ENCODE data around the gene ODC1. TPM values are rescaled to one million over a fixed set of nuclear protein-coding genes. Genes with fewer than 3 reads are reported as not detected.

The ODC1 gene
- total RNA-seq, 1 donor = 129 TPM

DNA sequence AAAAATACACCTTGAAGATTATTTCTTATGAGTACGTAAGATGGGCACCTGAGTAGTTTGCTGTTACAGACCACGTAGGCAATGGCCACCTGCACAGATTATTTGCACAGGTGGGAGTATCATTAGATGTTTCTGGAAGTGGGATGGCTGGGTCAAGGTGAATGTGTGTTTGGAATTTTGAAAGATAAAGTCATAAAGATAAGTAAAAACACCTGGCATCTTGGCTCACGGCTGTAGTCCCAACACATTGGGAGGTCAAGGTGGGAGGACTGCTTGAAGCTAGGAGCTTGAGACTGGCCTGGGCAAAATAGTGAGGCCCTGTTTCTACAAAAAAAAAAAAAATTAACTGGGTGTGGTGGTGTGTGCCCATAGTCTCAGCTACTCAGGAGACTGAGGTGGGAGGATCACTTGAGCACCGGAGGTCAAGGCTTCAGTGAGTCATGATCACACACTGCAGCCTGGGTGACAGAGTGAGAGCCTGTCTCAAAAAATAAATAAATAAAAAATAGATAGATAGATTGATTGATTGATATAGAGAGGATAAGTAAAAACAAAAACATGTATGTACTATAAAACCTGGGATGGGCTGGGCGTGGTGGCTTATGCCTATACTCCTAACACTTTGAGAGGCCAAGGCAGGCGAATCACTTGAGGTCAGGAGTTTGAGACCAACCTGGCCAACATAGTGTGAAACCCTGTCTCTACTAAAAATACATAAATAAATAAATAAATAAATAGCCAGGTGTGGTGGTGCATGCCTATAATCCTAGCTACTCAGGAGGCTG lies 30.4 kb downstream of the ODC1 start:
- no peak overlapping the region for H3K4me3 ChIP-seq (ENCODE audit: low read depth, low read length)
- TF ChIP-seq, protein P1, sequence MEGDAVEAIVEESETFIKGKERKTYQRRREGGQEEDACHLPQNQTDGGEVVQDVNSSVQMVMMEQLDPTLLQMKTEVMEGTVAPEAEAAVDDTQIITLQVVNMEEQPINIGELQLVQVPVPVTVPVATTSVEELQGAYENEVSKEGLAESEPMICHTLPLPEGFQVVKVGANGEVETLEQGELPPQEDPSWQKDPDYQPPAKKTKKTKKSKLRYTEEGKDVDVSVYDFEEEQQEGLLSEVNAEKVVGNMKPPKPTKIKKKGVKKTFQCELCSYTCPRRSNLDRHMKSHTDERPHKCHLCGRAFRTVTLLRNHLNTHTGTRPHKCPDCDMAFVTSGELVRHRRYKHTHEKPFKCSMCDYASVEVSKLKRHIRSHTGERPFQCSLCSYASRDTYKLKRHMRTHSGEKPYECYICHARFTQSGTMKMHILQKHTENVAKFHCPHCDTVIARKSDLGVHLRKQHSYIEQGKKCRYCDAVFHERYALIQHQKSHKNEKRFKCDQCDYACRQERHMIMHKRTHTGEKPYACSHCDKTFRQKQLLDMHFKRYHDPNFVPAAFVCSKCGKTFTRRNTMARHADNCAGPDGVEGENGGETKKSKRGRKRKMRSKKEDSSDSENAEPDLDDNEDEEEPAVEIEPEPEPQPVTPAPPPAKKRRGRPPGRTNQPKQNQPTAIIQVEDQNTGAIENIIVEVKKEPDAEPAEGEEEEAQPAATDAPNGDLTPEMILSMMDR (IDR thresholded peaks at IDR 0.05; ENCODE audit: insufficient read depth, low read length) = no peak
- DNase-seq (ENCODE audit: low read depth) = no peak

DNA sequence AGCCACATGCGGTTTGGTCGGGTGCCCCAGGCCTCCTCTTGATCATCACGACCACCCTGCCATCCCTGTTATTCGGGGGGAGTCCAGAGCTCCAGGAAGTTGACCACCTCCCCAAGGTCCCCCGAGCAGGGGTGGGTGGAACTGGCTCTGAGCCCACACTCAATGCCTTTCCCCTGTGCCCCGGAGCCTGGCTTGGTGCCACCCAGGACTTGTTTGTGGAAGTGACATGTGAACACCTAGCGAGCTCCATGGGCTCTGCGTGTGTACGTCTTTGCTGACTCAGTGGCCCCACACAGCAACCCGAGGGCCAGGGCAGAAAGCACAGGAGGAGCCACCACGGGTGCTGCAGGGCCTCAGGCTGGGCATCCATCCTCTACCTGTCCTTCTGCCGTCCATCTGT lies 32.5 kb downstream of the ODC1 start:
- H3K4me3 ChIP-seq (ENCODE audit: low read depth, low read length) = no peak overlapping the region
- DNase-seq (ENCODE audit: low read depth) = no peak
- TF ChIP-seq, protein P1 (IDR thresholded peaks at IDR 0.05; ENCODE audit: insufficient read depth, low read length) = no peak

DNA sequence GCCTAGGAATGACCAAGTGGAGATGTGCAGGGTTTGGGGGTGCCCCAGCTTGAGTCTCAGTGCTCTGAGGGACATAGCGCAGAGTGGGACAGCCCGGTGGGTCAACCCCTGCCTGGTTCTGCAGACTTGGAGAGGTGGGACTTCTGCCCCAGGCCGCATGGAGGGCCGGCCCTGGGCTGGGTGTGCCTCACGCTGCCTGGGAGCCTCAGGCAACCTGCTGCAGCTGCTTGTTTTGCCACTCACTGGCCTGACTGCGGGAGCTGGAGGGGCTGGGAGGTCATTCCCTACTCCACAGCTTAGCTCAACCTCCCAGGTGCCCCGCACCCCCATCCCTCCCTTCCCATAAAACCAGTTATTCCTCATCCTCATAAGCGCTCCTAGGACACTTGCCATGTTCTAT lies 33.1 kb downstream of the ODC1 start:
- TF ChIP-seq, protein P1 (IDR thresholded peaks at IDR 0.05; ENCODE audit: insufficient read depth, low read length) = no peak
- no peak for DNase-seq (ENCODE audit: low read depth)
- H3K4me3 ChIP-seq (ENCODE audit: low read depth, low read length) = no peak overlapping the region

DNA sequence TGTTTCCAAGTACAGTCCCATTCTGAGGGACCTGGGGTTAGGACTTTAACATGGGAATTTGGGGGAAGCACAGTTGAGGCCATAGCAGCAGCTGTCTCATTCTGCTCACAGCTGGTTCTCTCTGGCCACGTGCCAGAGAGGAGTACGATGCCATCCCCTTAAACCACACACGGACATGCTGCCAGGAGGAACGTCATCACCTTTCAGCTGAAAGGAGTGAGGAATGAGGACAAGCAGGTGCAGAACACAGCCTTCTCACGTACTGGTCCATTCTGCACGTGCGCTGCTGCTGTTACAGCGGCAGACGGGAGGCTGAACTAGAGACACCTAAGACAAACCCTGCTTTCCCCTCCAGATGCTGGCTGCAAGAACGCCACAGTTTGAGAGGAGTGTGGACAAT lies 33.5 kb downstream of the ODC1 start:
- TF ChIP-seq, protein P1 (IDR thresholded peaks at IDR 0.05; ENCODE audit: insufficient read depth, low read length) = no peak
- DNase-seq (ENCODE audit: low read depth) = no peak
- H3K4me3 ChIP-seq (ENCODE audit: low read depth, low read length) = no peak overlapping the region

DNA sequence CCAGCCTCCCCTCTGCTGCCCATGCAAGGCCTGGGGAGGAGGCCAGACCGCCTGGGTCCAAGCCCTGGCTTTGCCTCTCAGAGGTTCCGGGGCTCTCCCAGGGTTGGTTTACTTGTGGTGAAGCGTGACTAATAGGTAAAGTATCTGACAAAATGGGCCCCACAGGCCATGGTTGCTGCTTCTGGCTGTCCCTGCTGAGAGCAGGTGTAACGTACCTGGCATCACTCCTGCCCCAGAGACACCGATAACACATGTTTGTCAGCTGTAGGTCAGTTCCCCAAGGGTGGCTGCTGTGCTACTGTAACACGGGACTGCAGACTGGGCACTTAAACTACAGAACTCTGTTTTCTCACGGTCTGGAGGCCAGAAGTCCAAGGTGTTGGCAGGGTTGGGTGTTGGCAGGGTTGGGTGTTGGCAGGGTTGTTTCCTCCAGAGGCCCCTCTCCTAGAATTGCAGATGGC lies 34.1 kb downstream of the ODC1 start:
- H3K4me3 ChIP-seq (ENCODE audit: low read depth, low read length) = no peak overlapping the region
- DNase-seq (ENCODE audit: low read depth) = peak; percentile 33
- TF ChIP-seq, protein P1 (IDR thresholded peaks at IDR 0.05; ENCODE audit: insufficient read depth, low read length) = no peak

DNA sequence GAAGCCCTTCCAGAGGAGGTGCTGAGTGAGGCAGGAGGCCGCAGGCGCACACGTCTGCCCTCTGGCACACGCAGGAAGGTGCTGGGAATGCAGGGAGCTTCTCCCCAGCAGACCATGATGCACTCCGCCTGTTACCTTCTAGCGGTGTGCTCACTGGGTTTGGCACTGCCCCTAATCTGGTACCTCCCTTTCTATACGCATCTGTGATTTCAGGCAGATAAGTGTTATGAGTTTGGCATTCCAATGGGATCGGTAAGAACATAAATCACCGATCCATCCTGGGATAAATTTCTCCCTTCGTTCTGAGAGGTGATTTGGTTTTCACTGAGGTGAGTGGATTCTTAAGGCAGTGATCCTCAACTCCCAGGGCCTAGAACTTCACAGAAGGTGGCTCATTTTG lies 34.6 kb downstream of the ODC1 start:
- TF ChIP-seq, protein P1 (IDR thresholded peaks at IDR 0.05; ENCODE audit: insufficient read depth, low read length) = no peak
- DNase-seq (ENCODE audit: low read depth) = no peak
- H3K4me3 ChIP-seq (ENCODE audit: low read depth, low read length) = no peak overlapping the region

Data from fibroblast of the aortic adventitia (primary cell).